ENCODE results near the gene HOXA7.

DNA sequence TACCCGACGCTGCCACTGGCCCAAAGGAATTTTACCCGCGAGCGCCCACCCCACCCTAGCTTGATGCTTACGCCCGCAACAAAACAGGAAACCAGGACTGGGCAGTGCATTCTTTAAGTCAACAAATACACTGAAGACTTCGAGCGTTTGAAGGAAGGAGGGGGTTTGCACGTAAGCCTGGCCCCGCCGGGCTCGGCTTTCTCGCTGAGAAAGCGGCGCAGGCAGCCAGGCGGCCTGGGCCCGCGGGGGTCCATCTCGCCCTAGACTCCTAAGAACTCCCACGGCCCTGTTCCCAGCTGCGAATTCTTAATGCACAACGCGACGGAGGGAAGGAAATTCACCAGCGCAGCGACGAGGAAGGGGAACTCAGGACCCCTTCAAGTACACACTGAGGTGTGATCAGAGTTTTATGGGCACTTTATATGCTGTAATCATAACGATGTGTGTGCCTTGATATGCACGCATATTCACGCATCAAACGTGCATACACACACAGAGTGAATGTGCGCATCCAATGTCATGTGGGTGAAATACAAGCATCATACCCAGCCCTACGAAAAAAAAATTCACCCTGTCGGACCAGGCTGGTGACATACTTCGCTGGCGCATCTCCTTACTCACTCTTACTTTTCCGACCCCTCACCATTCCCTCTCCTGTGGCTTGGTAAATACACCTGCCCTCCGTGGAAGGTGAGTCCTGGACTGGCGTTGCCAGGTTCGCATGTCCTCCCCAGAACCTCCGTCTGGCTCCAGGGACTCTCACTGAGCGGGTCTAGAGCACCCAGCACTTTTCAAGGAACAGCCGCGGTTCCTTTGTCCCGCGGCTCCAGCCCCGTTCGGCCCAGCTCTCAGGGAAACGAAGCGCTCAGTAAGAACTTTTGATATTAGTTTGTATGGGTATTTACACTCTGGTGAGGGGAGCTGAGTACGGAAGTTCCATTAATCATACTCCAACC is 49.1 kb upstream of the HOXA7 start:
- TF ChIP-seq POLR2A (IDR thresholded peaks at IDR 0.05) (no peak), EP300 (IDR thresholded peaks at IDR 0.05) (no peak)
- TF ChIP-seq, protein P1, sequence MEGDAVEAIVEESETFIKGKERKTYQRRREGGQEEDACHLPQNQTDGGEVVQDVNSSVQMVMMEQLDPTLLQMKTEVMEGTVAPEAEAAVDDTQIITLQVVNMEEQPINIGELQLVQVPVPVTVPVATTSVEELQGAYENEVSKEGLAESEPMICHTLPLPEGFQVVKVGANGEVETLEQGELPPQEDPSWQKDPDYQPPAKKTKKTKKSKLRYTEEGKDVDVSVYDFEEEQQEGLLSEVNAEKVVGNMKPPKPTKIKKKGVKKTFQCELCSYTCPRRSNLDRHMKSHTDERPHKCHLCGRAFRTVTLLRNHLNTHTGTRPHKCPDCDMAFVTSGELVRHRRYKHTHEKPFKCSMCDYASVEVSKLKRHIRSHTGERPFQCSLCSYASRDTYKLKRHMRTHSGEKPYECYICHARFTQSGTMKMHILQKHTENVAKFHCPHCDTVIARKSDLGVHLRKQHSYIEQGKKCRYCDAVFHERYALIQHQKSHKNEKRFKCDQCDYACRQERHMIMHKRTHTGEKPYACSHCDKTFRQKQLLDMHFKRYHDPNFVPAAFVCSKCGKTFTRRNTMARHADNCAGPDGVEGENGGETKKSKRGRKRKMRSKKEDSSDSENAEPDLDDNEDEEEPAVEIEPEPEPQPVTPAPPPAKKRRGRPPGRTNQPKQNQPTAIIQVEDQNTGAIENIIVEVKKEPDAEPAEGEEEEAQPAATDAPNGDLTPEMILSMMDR (IDR thresholded peaks at IDR 0.05): no peak
